ENCODE measurements around the gene RMC1. TPM values are rescaled to one million over a fixed set of nuclear protein-coding genes. Genes with fewer than 3 reads are reported as not detected.
A peak's percentile ranks its signal among the peaks of the same experiment; 100 is the strongest.

The RMC1 gene
- total RNA-seq, 1 experiment from 2014 or later = 24.7 TPM

DNA sequence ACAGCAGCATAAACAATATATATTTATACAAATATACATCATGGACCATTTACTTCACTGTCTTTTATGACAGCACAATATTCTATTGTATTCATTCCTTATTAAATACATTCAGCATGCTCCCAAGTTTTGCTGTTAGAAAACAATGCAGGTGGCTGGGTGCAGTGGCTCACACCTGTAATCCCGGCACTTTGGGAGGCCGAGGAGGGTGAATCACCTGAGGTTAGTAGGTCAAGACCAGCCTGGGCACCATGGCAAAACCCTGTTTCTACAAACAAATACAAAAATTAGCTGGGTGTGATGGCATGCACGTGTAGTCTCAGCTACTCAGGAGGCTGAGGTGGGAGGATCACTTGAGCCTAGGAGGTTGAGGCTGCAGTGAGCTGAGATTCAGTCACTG lies 44.0 kb downstream of the RMC1 start:
- H3K9me3 Mint-ChIP-seq (ENCODE audit: unreplicated experiment) = no peaks in the 10 kb centered on the region
- CTCF ChIA-PET = interaction anchor here (0.6 to 2.3 kb wide), 3 partner anchors 29 to 270 kb away, joined by 3 to 10 read pairs (median 3); no protein-coding TSS in a partner anchor

GRCh38 chr18:23547846-23548245 lies 44.5 kb downstream of the RMC1 start:
- peaks cover 72% of the 10 kb centered on the region for H3K36me3 Mint-ChIP-seq (ENCODE audit: insufficient read depth, unreplicated experiment)
- H3K9me3 Mint-ChIP-seq (ENCODE audit: unreplicated experiment) = no peaks in the 10 kb centered on the region
- TF ChIP-seq, protein P1, sequence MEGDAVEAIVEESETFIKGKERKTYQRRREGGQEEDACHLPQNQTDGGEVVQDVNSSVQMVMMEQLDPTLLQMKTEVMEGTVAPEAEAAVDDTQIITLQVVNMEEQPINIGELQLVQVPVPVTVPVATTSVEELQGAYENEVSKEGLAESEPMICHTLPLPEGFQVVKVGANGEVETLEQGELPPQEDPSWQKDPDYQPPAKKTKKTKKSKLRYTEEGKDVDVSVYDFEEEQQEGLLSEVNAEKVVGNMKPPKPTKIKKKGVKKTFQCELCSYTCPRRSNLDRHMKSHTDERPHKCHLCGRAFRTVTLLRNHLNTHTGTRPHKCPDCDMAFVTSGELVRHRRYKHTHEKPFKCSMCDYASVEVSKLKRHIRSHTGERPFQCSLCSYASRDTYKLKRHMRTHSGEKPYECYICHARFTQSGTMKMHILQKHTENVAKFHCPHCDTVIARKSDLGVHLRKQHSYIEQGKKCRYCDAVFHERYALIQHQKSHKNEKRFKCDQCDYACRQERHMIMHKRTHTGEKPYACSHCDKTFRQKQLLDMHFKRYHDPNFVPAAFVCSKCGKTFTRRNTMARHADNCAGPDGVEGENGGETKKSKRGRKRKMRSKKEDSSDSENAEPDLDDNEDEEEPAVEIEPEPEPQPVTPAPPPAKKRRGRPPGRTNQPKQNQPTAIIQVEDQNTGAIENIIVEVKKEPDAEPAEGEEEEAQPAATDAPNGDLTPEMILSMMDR (IDR thresholded peaks at IDR 0.05; ENCODE audit: unreplicated experiment) = no peak
- DNase-seq (ENCODE audit: unreplicated experiment) = peak; percentile 70
- ChIA-PET POLR2A (interaction anchor here (1.1 to 1.6 kb wide), 6 partner anchors 17 to 40 kb away, joined by 3 to 5 read pairs (median 4); no protein-coding TSS in a partner anchor), CTCF (interaction anchor here (0.8 to 2.3 kb wide), 2 partner anchors 32 to 265 kb away, joined by 3 to 10 read pairs; no protein-coding TSS in a partner anchor)
- no peaks in the 10 kb centered on the region for H3K27me3 Mint-ChIP-seq (ENCODE audit: insufficient read depth, unreplicated experiment)
- no peak overlapping the region for H3K4me3 Mint-ChIP-seq (ENCODE audit: unreplicated experiment)
- peaks cover 12% of the 10 kb centered on the region for H3K4me1 Mint-ChIP-seq (ENCODE audit: insufficient read depth, unreplicated experiment)
- intact Hi-C loops (cut with micrococcal nuclease) = loop anchor here (5.0 kb wide), 1 partner anchor 39 kb away; the partner anchor contains the start of gene NPC1
- peak overlapping the region; percentile 74 for H3K27ac Mint-ChIP-seq (ENCODE audit: low read depth, unreplicated experiment)
- BruUV-seq (replicated peaks) = no TSS peak

More for the DNA sequence above, 44.0 kb downstream of the RMC1 start:
- peak overlapping the region; percentile 74 for H3K27ac Mint-ChIP-seq (ENCODE audit: low read depth, unreplicated experiment)
- no TSS peak for BruUV-seq (replicated peaks)
- peaks cover 12% of the 10 kb centered on the region for H3K4me1 Mint-ChIP-seq (ENCODE audit: insufficient read depth, unreplicated experiment)
- no peak overlapping the region for H3K4me3 Mint-ChIP-seq (ENCODE audit: unreplicated experiment)
- peak; percentile 26 for DNase-seq (ENCODE audit: unreplicated experiment)
- TF ChIP-seq, protein P1 (IDR thresholded peaks at IDR 0.05; ENCODE audit: unreplicated experiment) = no peak
- POLR2A ChIA-PET = interaction anchor here (1.1 to 1.6 kb wide), 6 partner anchors 18 to 41 kb away, joined by 3 to 5 read pairs (median 4); partner anchors contain the start of gene NPC1
- intact Hi-C loops (cut with micrococcal nuclease) = loop anchor here (5.0 kb wide), 1 partner anchor 40 kb away; the partner anchor contains the start of gene NPC1
- peaks cover 73% of the 10 kb centered on the region for H3K36me3 Mint-ChIP-seq (ENCODE audit: insufficient read depth, unreplicated experiment)
- H3K27me3 Mint-ChIP-seq (ENCODE audit: insufficient read depth, unreplicated experiment) = no peaks in the 10 kb centered on the region

- TF ChIP-seq, protein P1 (IDR thresholded peaks at IDR 0.05; ENCODE audit: unreplicated experiment) = no peak
Measured at GRCh38 chr18:23548275-23548674, 45.0 kb downstream of the RMC1 start.

DNA sequence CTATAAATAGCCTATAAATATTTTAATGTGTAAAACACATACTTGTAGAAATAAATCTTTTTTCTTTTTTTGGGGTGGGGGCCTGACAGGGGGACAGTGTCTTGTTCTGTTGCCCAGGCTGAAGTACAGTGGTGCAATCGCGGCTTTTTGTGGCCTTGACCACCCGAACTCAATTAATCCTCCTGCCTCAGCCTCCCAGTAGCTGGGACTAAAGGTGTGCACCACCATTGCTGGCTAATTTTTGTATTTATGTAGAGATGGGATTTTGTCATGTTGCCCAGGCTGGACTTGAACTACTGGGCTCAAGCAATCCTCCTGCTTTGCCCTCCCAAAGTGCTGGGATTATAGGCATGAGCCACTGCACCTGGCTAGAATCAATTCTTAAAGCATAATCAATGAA lies 45.4 kb downstream of the RMC1 start:
- BruUV-seq (replicated peaks) = no TSS peak
- Mint-ChIP-seq H3K27me3 (ENCODE audit: insufficient read depth, unreplicated experiment) (no peaks in the 10 kb centered on the region), H3K4me3 (ENCODE audit: unreplicated experiment) (no peak overlapping the region), H3K27ac (ENCODE audit: low read depth, unreplicated experiment) (peak overlapping the region; percentile 74), H3K36me3 (ENCODE audit: insufficient read depth, unreplicated experiment) (peaks cover 72% of the 10 kb centered on the region), H3K9me3 (ENCODE audit: unreplicated experiment) (no peaks in the 10 kb centered on the region), H3K4me1 (ENCODE audit: insufficient read depth, unreplicated experiment) (peaks cover 12% of the 10 kb centered on the region)
- TF ChIP-seq, protein P1 (IDR thresholded peaks at IDR 0.05; ENCODE audit: unreplicated experiment) = no peak
- DNase-seq (ENCODE audit: unreplicated experiment) = no peak
- intact Hi-C loops (cut with micrococcal nuclease) = loop anchor here (5.0 kb wide), 1 partner anchor 39 kb away; the partner anchor contains the start of gene NPC1
- POLR2A ChIA-PET = interaction anchor here (0.7 to 1.6 kb wide), 2 partner anchors 21 to 32 kb away, joined by 3 read pairs; no protein-coding TSS in a partner anchor
- CTCF ChIA-PET = no interaction called here

More at GRCh38 chr18:23548275-23548674, 45.0 kb downstream of the RMC1 start:
- no peaks in the 10 kb centered on the region for H3K27me3 Mint-ChIP-seq (ENCODE audit: insufficient read depth, unreplicated experiment)
- ChIA-PET POLR2A (interaction anchor here (1.1 to 1.6 kb wide), 6 partner anchors 17 to 40 kb away, joined by 3 to 5 read pairs (median 4); no protein-coding TSS in a partner anchor), CTCF (interaction anchor here (0.8 to 2.3 kb wide), 2 partner anchors 32 to 265 kb away, joined by 3 to 10 read pairs; no protein-coding TSS in a partner anchor)
- H3K27ac Mint-ChIP-seq (ENCODE audit: low read depth, unreplicated experiment) = peak overlapping the region; percentile 74
- BruUV-seq (replicated peaks) = no TSS peak
- peaks cover 72% of the 10 kb centered on the region for H3K36me3 Mint-ChIP-seq (ENCODE audit: insufficient read depth, unreplicated experiment)
- H3K4me3 Mint-ChIP-seq (ENCODE audit: unreplicated experiment) = no peak overlapping the region
- intact Hi-C loops (cut with micrococcal nuclease) = loop anchor here (5.0 kb wide), 1 partner anchor 39 kb away; the partner anchor contains the start of gene NPC1
- H3K9me3 Mint-ChIP-seq (ENCODE audit: unreplicated experiment) = no peaks in the 10 kb centered on the region
- DNase-seq (ENCODE audit: unreplicated experiment) = no peak
- H3K4me1 Mint-ChIP-seq (ENCODE audit: insufficient read depth, unreplicated experiment) = peaks cover 12% of the 10 kb centered on the region

All from MCF 10A (cell line).